Osteocyte (in vitro differentiated cells): ENCODE results near the gene RIMKLA. TPM values are rescaled to one million over a fixed set of nuclear protein-coding genes. Genes with fewer than 3 reads are reported as not detected.

ENCODE experiments used
- DNase-seq: peaks from one replicate; pipeline ENCODE4 v3.0.0; 2021; ENCODE audit warnings: mixed read lengths; ENCODE audit not compliant: unreplicated experiment; ENCODE audit errors: extremely low spot score
- H3K27ac Mint-ChIP-seq: one replicate; pipeline ENCODE4 v1.8.0; 2021; ENCODE audit warnings: mild to moderate bottlenecking, mixed read lengths; ENCODE audit not compliant: unreplicated experiment
- H3K27me3 Mint-ChIP-seq: one replicate; pipeline ENCODE4 v1.8.0; 2021; ENCODE audit warnings: mixed read lengths; ENCODE audit not compliant: unreplicated experiment
- H3K36me3 Mint-ChIP-seq: one replicate; pipeline ENCODE4 v1.8.0; 2021; ENCODE audit warnings: mixed read lengths; ENCODE audit not compliant: unreplicated experiment
- H3K4me1 Mint-ChIP-seq: one replicate; pipeline ENCODE4 v1.8.0; 2021; ENCODE audit warnings: mixed read lengths; ENCODE audit not compliant: unreplicated experiment
- H3K4me3 Mint-ChIP-seq: one replicate; pipeline ENCODE4 v1.8.0; 2021; ENCODE audit warnings: mild to moderate bottlenecking, moderate library complexity, mixed read lengths; ENCODE audit not compliant: unreplicated experiment
- H3K9me3 Mint-ChIP-seq: one replicate; pipeline ENCODE4 v1.8.0; 2021; ENCODE audit warnings: mixed read lengths; ENCODE audit not compliant: unreplicated experiment
- CTCF ChIP-seq: fragments of 200-600 bp; sonication (generic); IDR thresholded peaks from 2 replicates; pipeline ENCODE4 v1.5.0; 2021; ENCODE audit warnings: antibody characterized with exemption, mild to moderate bottlenecking, moderate library complexity
- total RNA-seq: library from RNA; stranded (reverse); gene quantifications from 2 replicates; pipeline ENCODE4 v1.2.1, GENCODE V29; 2021

RIMKLA gene
- total RNA-seq, 1 donor from 2014 or later = not detected

- peaks cover 15% of the 10 kb centered on the region for H3K27me3 Mint-ChIP-seq
- no peaks in the 10 kb centered on the region for H3K36me3 Mint-ChIP-seq
- H3K27ac Mint-ChIP-seq = no peak overlapping the region
- H3K4me1 Mint-ChIP-seq = no peaks in the 10 kb centered on the region
- no peaks in the 10 kb centered on the region for H3K9me3 Mint-ChIP-seq
- peak; percentile 51 for DNase-seq
- TF ChIP-seq CTCF = no peak
- H3K4me3 Mint-ChIP-seq = no peak overlapping the region
These were observed 53.7 kb downstream of the RIMKLA start for GRCh38 chr1:42434340-42434739.

- Mint-ChIP-seq H3K27me3 (no peaks in the 10 kb centered on the region), H3K4me1 (peaks cover 8% of the 10 kb centered on the region), H3K27ac (no peak overlapping the region), H3K4me3 (no peak overlapping the region), H3K9me3 (no peaks in the 10 kb centered on the region), H3K36me3 (no peaks in the 10 kb centered on the region)
- TF ChIP-seq CTCF = no peak
- DNase-seq = no peak
These were observed 59.3 kb downstream of the RIMKLA start for GRCh38 chr1:42439940-42440339.

GRCh38 chr1:42442662-42443061 is 62.1 kb downstream of the RIMKLA start:
- H3K27ac Mint-ChIP-seq = no peak overlapping the region
- H3K27me3 Mint-ChIP-seq = peaks cover 14% of the 10 kb centered on the region
- no peak for TF ChIP-seq CTCF
- H3K9me3 Mint-ChIP-seq = no peaks in the 10 kb centered on the region
- H3K36me3 Mint-ChIP-seq = no peaks in the 10 kb centered on the region
- no peak overlapping the region for H3K4me3 Mint-ChIP-seq
- H3K4me1 Mint-ChIP-seq = peaks cover 8% of the 10 kb centered on the region
- DNase-seq = no peak

GRCh38 chr1:42449256-42449655 is 68.7 kb downstream of the RIMKLA start:
- Mint-ChIP-seq H3K27me3 (peaks cover 50% of the 10 kb centered on the region), H3K4me1 (no peaks in the 10 kb centered on the region), H3K9me3 (no peaks in the 10 kb centered on the region), H3K36me3 (no peaks in the 10 kb centered on the region), H3K27ac (no peak overlapping the region), H3K4me3 (no peak overlapping the region)
- no peak for TF ChIP-seq CTCF
- DNase-seq = no peak

- H3K36me3 Mint-ChIP-seq = no peaks in the 10 kb centered on the region
- no peaks in the 10 kb centered on the region for H3K4me1 Mint-ChIP-seq
- TF ChIP-seq CTCF = no peak
- H3K27me3 Mint-ChIP-seq = peaks cover 50% of the 10 kb centered on the region
- DNase-seq = no peak
- no peak overlapping the region for H3K27ac Mint-ChIP-seq
- no peak overlapping the region for H3K4me3 Mint-ChIP-seq
- H3K9me3 Mint-ChIP-seq = no peaks in the 10 kb centered on the region
These were observed 69.5 kb downstream of the RIMKLA start for GRCh38 chr1:42450061-42450460.
